SJCRH30 (cell line): ENCODE results near the gene PDE7B. TPM values are rescaled to one million over a fixed set of nuclear protein-coding genes. Genes with fewer than 3 reads are reported as not detected.

Experiments used
- DNase-seq, 2 experiments: peaks; one replicate each; pipeline ENCODE4 v3.0.0-alpha.2; 2015 to 2020
- H3K27ac ChIP-seq: fragments of 250-450 bp; sonication (Bioruptor Pico); 2 replicates; pipeline ENCODE4 v1.5.1; 2020; ENCODE audit warnings: mild to moderate bottlenecking, moderate library complexity
- H3K27me3 ChIP-seq: fragments of 250-450 bp; sonication (Bioruptor Pico); 2 replicates; pipeline ENCODE4 v1.5.1; 2020; ENCODE audit warnings: mild to moderate bottlenecking, moderate library complexity
- H3K36me3 ChIP-seq: fragments of 250-450 bp; sonication (Bioruptor Pico); 2 replicates; pipeline ENCODE4 v1.5.1; 2020; ENCODE audit warnings: mild to moderate bottlenecking, moderate library complexity
- H3K4me1 ChIP-seq: fragments of 250-450 bp; sonication (Bioruptor Pico); 2 replicates; pipeline ENCODE4 v1.5.1; 2020; ENCODE audit warnings: mild to moderate bottlenecking, moderate library complexity
- H3K4me3 ChIP-seq: fragments of 250-450 bp; sonication (Bioruptor Pico); 2 replicates; pipeline ENCODE4 v1.5.1; 2020; ENCODE audit warnings: mild to moderate bottlenecking, moderate library complexity
- H3K9me3 ChIP-seq: fragments of 250-450 bp; sonication (Bioruptor Pico); replicated peaks from 2 replicates; pipeline ENCODE4 v1.5.1; 2020; ENCODE audit warnings: mild to moderate bottlenecking, moderate library complexity
- total RNA-seq: library from RNA; depleted of rRNA; stranded (reverse); fragments of >200 nt; shearing (Covaris generic); gene quantifications from 2 replicates; pipeline ENCODE4 v1.2.3, GENCODE V29; 2014

The PDE7B gene
- total RNA-seq, 1 experiment from 2014 or later = 0.20 TPM

- DNase-seq = no peak
These were observed 139.5 kb downstream of the PDE7B start for GRCh38 chr6:135990855-135991464.

DNA sequence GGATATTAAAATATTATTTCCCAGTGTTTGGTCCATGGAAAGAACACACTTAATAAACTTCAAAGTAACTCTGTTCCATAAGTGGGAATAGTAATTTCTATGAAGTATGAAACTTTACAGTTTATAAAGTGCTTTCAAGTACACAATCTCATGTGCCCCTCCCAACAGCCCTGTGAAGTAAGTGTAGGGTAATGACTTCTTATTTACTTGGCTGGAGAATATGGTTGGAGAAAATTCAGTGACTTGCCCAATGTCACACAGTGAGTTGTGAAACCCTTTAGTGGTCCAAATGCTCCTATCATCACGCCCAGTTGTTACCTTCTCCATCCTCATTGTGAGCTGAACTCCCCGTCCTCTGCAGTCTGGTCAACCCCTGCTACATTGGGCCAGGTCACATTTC is 141.2 kb downstream of the PDE7B start:
- Histone ChIP-seq H3K27ac (no peak overlapping the region), H3K4me1 (0 out of 2 replicates have a peak, but pooled peaks cover 4% of the 10 kb centered on the region), H3K9me3 (no peaks in the 10 kb centered on the region), H3K36me3 (no peaks in the 10 kb centered on the region), H3K27me3 (no peaks in the 10 kb centered on the region), H3K4me3 (no peak overlapping the region)
- no peak for DNase-seq

More at GRCh38 chr6:135990855-135991464, 139.5 kb downstream of the PDE7B start:
- H3K27ac ChIP-seq = no peak overlapping the region
- H3K36me3 ChIP-seq = no peaks in the 10 kb centered on the region
- H3K27me3 ChIP-seq = no peaks in the 10 kb centered on the region
- 0 out of 2 replicates have a peak, but pooled peaks cover 4% of the 10 kb centered on the region for H3K4me1 ChIP-seq
- H3K9me3 ChIP-seq = no peaks in the 10 kb centered on the region
- H3K4me3 ChIP-seq = no peak overlapping the region

DNA sequence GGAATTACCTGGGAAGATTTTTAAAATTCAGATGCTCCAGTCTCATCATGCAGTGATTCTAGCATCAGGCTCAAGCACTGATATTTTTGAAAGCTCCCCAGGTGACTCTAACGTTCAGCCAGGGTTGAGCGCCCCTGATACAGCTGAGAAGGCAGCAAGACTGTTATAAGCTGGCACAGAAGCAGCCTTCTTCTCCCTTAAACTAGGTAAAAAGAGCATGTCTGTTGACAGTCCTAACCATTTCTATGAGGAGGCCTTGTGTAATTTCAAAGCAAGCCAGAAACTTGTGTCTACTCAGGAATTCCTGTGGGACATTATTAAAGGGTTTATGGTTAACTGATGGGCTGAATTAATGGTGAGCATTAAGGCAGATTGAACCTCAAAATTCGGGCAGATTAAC is 141.9 kb downstream of the PDE7B start:
- H3K27me3 ChIP-seq = no peaks in the 10 kb centered on the region
- H3K4me3 ChIP-seq = no peak overlapping the region
- no peaks in the 10 kb centered on the region for H3K9me3 ChIP-seq
- 0 out of 2 replicates have a peak, but pooled peaks cover 4% of the 10 kb centered on the region for H3K4me1 ChIP-seq
- H3K27ac ChIP-seq = no peak overlapping the region
- no peaks in the 10 kb centered on the region for H3K36me3 ChIP-seq
- DNase-seq = no peak

GRCh38 chr6:135994857-135995544 is 143.5 kb downstream of the PDE7B start:
- 0 out of 2 replicates have a peak, but pooled peaks cover 4% of the 10 kb centered on the region for H3K4me1 ChIP-seq
- H3K9me3 ChIP-seq = no peaks in the 10 kb centered on the region
- no peaks in the 10 kb centered on the region for H3K27me3 ChIP-seq
- H3K36me3 ChIP-seq = no peaks in the 10 kb centered on the region
- peak in 1 of 2 experiments; percentile 24 for DNase-seq
- H3K27ac ChIP-seq = no peak overlapping the region
- H3K4me3 ChIP-seq = peak overlapping the region; percentile 11

- no peak for DNase-seq
- H3K27me3 ChIP-seq = no peaks in the 10 kb centered on the region
- H3K9me3 ChIP-seq = no peaks in the 10 kb centered on the region
- no peak overlapping the region for H3K27ac ChIP-seq
- H3K4me1 ChIP-seq = 0 out of 2 replicates have a peak, but pooled peaks cover 4% of the 10 kb centered on the region
- H3K36me3 ChIP-seq = no peaks in the 10 kb centered on the region
- peak overlapping the region; percentile 11 for H3K4me3 ChIP-seq
These were observed 144.0 kb downstream of the PDE7B start for GRCh38 chr6:135995545-135995898.

- Histone ChIP-seq H3K9me3 (no peaks in the 10 kb centered on the region), H3K4me3 (no peak overlapping the region)
These were observed 145.2 kb downstream of the PDE7B start for GRCh38 chr6:135996668-135997067.

GRCh38 chr6:135999393-135999792 is 147.9 kb downstream of the PDE7B start:
- H3K4me1 ChIP-seq = 0 out of 2 replicates have a peak, but pooled peaks cover 4% of the 10 kb centered on the region
- H3K9me3 ChIP-seq = no peaks in the 10 kb centered on the region
- no peaks in the 10 kb centered on the region for H3K36me3 ChIP-seq
- H3K27ac ChIP-seq = no peak overlapping the region
- DNase-seq = no peak
- no peak overlapping the region for H3K4me3 ChIP-seq
- H3K27me3 ChIP-seq = no peaks in the 10 kb centered on the region

More at GRCh38 chr6:135996668-135997067, 145.2 kb downstream of the PDE7B start:
- Histone ChIP-seq H3K4me1 (0 out of 2 replicates have a peak, but pooled peaks cover 4% of the 10 kb centered on the region), H3K36me3 (no peaks in the 10 kb centered on the region), H3K27me3 (no peaks in the 10 kb centered on the region), H3K27ac (no peak overlapping the region)
- DNase-seq = no peak

GRCh38 chr6:136007345-136007744 is 155.8 kb downstream of the PDE7B start:
- 0 out of 2 replicates have a peak, but pooled peaks cover 4% of the 10 kb centered on the region for H3K4me1 ChIP-seq
- DNase-seq = no peak
- no peaks in the 10 kb centered on the region for H3K9me3 ChIP-seq
- H3K27me3 ChIP-seq = no peaks in the 10 kb centered on the region
- H3K36me3 ChIP-seq = no peaks in the 10 kb centered on the region
- H3K27ac ChIP-seq = no peak overlapping the region
- H3K4me3 ChIP-seq = no peak overlapping the region

GRCh38 chr6:136011475-136011874 is 160.0 kb downstream of the PDE7B start:
- H3K27me3 ChIP-seq = no peaks in the 10 kb centered on the region
- H3K4me1 ChIP-seq = 0 out of 2 replicates have a peak, but pooled peaks cover 6% of the 10 kb centered on the region
- no peaks in the 10 kb centered on the region for H3K9me3 ChIP-seq
- no peak overlapping the region for H3K27ac ChIP-seq
- H3K36me3 ChIP-seq = no peaks in the 10 kb centered on the region; the same call in 1 of the 2 replicates
- DNase-seq = no peak
- no peak overlapping the region for H3K4me3 ChIP-seq

DNA sequence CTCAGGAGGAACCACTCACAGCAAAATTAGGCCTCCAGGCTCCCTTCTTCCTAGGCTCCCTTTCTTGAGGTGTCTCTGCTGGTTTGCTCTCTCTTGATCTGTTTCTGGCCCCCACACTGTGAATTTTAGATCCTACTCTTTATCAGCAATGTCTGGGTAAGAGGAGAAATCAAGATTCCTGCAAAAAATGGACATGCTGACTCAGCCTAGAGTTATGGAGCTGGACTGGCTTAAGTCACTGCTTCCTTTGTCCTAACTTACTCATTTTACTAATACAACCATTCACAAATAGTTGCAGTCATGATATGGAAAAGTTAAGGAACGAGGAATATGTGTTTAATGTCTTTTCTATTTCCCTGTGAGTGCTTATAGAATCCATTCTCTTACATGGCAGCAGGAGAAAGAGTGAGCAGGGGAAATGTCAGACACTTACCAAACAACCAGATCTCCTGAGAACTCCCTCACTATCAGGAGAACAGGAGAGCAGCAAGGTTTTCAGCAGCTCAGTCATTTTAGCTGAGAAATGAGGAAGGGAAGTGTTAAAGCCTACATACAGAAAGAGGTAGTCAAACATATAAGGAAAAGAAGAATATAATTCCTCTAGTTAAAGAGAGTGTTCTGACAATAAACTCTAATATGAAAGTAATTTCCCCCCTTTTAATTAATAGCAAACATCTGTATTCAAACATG is 160.8 kb downstream of the PDE7B start:
- Histone ChIP-seq H3K4me3 (no peak overlapping the region), H3K4me1 (0 out of 2 replicates have a peak, but pooled peaks cover 6% of the 10 kb centered on the region), H3K9me3 (no peaks in the 10 kb centered on the region), H3K27ac (no peak overlapping the region), H3K27me3 (no peaks in the 10 kb centered on the region), H3K36me3 (no peaks in the 10 kb centered on the region; the same call in 1 of the 2 replicates)
- no peak for DNase-seq

GRCh38 chr6:136012943-136013342 is 161.4 kb downstream of the PDE7B start:
- DNase-seq = no peak
- H3K36me3 ChIP-seq = no peaks in the 10 kb centered on the region; the same call in 1 of the 2 replicates
- no peak overlapping the region for H3K27ac ChIP-seq

DNA sequence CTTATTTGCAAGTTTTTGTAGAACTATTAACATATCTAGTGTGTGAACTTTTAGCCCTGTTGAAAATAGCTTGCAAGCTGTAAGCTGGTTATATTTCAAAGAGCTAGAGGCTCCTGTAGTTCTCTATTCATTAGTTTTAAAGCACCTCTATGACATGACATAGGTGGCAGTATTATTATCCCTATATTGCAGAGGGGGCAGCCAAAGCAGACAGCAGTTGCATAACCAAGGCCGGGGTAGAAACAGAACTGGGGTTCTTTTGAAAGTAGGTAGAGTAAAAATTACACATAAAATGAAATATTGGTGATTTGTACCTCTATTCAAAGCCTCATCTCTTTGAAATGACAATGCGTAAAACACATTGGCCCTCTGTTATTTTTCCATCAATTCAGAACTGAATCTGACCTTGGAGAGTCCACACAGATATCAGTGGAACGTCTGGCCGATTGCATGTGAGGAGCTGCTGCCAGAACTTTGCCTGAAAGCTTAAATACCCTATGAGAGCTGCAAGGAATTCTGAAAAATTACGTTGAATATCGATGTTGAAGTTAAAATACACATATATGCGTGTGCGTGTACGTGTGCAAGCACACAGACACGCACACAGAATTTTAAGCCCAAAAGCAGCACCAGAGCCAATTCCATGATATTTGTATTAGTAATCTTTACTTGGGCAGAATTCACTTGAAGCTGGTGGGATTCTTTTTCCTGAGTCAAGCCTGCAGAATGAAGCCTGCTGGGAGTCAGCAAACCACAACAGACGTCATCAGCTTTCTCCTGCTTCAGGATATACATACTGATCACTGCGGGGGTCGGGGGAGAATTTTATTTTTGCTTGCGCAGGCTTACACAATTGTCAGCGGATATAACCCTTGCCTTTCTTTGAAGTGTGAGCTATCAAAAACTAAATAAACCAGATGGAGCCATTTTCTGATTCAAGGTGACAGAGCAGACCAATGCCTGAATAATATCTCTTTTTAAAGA is 163.2 kb downstream of the PDE7B start:
- Histone ChIP-seq H3K27me3 (no peaks in the 10 kb centered on the region), H3K27ac (no peak overlapping the region), H3K36me3 (no peaks in the 10 kb centered on the region; the same call in 1 of the 2 replicates), H3K9me3 (no peaks in the 10 kb centered on the region), H3K4me3 (peak overlapping the region; percentile 28), H3K4me1 (0 out of 2 replicates have a peak, but pooled peaks cover 6% of the 10 kb centered on the region)
- peak; percentile 56 to 66 for DNase-seq

More at GRCh38 chr6:136012943-136013342, 161.4 kb downstream of the PDE7B start:
- Histone ChIP-seq H3K27me3 (no peaks in the 10 kb centered on the region), H3K9me3 (no peaks in the 10 kb centered on the region), H3K4me1 (0 out of 2 replicates have a peak, but pooled peaks cover 6% of the 10 kb centered on the region), H3K4me3 (no peak overlapping the region)

DNA sequence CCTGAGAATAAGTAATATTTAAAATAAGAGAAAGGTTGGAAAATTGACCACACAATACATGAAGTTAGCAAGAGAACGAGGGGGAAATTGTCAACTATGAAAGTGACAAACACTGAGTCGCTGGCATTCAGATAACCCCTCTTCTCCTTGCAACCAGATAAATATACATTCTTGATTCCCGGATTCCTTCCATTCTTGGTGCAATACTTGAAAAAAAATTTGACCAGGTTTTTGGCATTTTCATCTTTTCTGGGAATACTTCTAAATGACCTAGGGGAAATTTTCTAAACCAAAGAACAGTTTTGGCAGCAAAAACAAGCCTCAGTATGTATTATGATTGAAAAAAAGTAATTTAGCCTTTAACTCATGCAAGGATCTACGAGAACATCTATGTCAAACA is 164.0 kb downstream of the PDE7B start:
- Histone ChIP-seq H3K4me3 (peak overlapping the region; percentile 28), H3K4me1 (0 out of 2 replicates have a peak, but pooled peaks cover 6% of the 10 kb centered on the region), H3K27ac (no peak overlapping the region), H3K36me3 (no peaks in the 10 kb centered on the region; the same call in 1 of the 2 replicates), H3K9me3 (no peaks in the 10 kb centered on the region), H3K27me3 (no peaks in the 10 kb centered on the region)
- DNase-seq = no peak
